ENCODE data around the gene NOB1. TPM values are rescaled to one million over a fixed set of nuclear protein-coding genes. Genes with fewer than 3 reads are reported as not detected.

NOB1 gene
- total RNA-seq, 1 experiment from 2014 or later = 31.9 TPM

GRCh38 chr16:69787883-69788282 is 33.2 kb upstream of the NOB1 start:
- Histone ChIP-seq H3K9me2 (replicated peaks; ENCODE audit: low read length) (no peaks in the 10 kb centered on the region), H3K36me3 (ENCODE audit: low read depth, low read length) (no peaks in the 10 kb centered on the region), H3K27me3 (ENCODE audit: low read length) (no peaks in the 10 kb centered on the region), H3K4me1 (ENCODE audit: insufficient read depth, low read length) (no peaks in the 10 kb centered on the region), H3K4me2 (ENCODE audit: low read length) (no peak overlapping the region), H2AFZ (ENCODE audit: low read length) (no peak overlapping the region), H3K9ac (ENCODE audit: low read length) (no peak overlapping the region), H3K4me3 (ENCODE audit: low read length) (no peak overlapping the region), H3K9me3 (ENCODE audit: low read length) (no peaks in the 10 kb centered on the region), H3K27ac (ENCODE audit: low read length) (no peak overlapping the region), H3K79me2 (ENCODE audit: low read length) (no peaks in the 10 kb centered on the region), H3F3A (ENCODE audit: low read length, unreplicated experiment) (no peaks in the 10 kb centered on the region), H4K20me1 (ENCODE audit: low read length) (no peaks in the 10 kb centered on the region)
- no peak for TF ChIP-seq EZH2 (IDR thresholded peaks at IDR 0.05; ENCODE audit: low read length, unreplicated experiment)
- TF ChIP-seq CTCF (conservative IDR thresholded peaks at IDR 0.05; ENCODE audit: low read depth, low read length) = no peak
- BruUV-seq (replicated peaks) = no TSS peak
- ATAC-seq = no peak
- intact Hi-C loops (cut with micrococcal nuclease) = no loop called here
- POLR2A ChIA-PET (ENCODE audit: unreplicated experiment) = no interaction called here
- CTCF ChIA-PET = no interaction called here
- DNase-seq = no peak

- no peaks in the 10 kb centered on the region for H3K27me3 ChIP-seq (ENCODE audit: low read length)
- ChIA-PET CTCF (no interaction called here), POLR2A (ENCODE audit: unreplicated experiment) (no interaction called here)
- H3K9ac ChIP-seq (ENCODE audit: low read length) = no peak overlapping the region
- no peaks in the 10 kb centered on the region for H4K20me1 ChIP-seq (ENCODE audit: low read length)
- H3K4me2 ChIP-seq (ENCODE audit: low read length) = no peak overlapping the region
- no peak overlapping the region for H2AFZ ChIP-seq (ENCODE audit: low read length)
- H3F3A ChIP-seq (ENCODE audit: low read length, unreplicated experiment) = no peaks in the 10 kb centered on the region
- intact Hi-C loops (cut with micrococcal nuclease) = no loop called here
- no peaks in the 10 kb centered on the region for H3K4me1 ChIP-seq (ENCODE audit: insufficient read depth, low read length)
- no peaks in the 10 kb centered on the region for H3K79me2 ChIP-seq (ENCODE audit: low read length)
- H3K36me3 ChIP-seq (ENCODE audit: low read depth, low read length) = no peaks in the 10 kb centered on the region
- H3K27ac ChIP-seq (ENCODE audit: low read length) = no peak overlapping the region
- no peak overlapping the region for H3K4me3 ChIP-seq (ENCODE audit: low read length)
- TF ChIP-seq EZH2 (IDR thresholded peaks at IDR 0.05; ENCODE audit: low read length, unreplicated experiment) (no peak), CTCF (conservative IDR thresholded peaks at IDR 0.05; ENCODE audit: low read depth, low read length) (no peak), EZH2phosphoT487 (IDR thresholded peaks at IDR 0.05; ENCODE audit: borderline replicate concordance, low read length) (no peak)
- no peak for DNase-seq
- ATAC-seq = no peak
- H3K9me2 ChIP-seq (replicated peaks; ENCODE audit: low read length) = no peaks in the 10 kb centered on the region
- H3K9me3 ChIP-seq (ENCODE audit: low read length) = no peaks in the 10 kb centered on the region
- no TSS peak for BruUV-seq (replicated peaks)
Measured at GRCh38 chr16:69784586-69784985, 29.9 kb upstream of the NOB1 start.

- no peak for ATAC-seq
Measured at GRCh38 chr16:69781118-69781517, 26.4 kb upstream of the NOB1 start.

More at GRCh38 chr16:69781118-69781517, 26.4 kb upstream of the NOB1 start:
- intact Hi-C loops (cut with micrococcal nuclease) = no loop called here
- H3K4me1 ChIP-seq (ENCODE audit: insufficient read depth, low read length) = no peaks in the 10 kb centered on the region
- H3K36me3 ChIP-seq (ENCODE audit: low read depth, low read length) = no peaks in the 10 kb centered on the region
- H3F3A ChIP-seq (ENCODE audit: low read length, unreplicated experiment) = no peaks in the 10 kb centered on the region
- CTCF ChIA-PET = no interaction called here
- POLR2A ChIA-PET (ENCODE audit: unreplicated experiment) = no interaction called here
- no peaks in the 10 kb centered on the region for H3K9me3 ChIP-seq (ENCODE audit: low read length)
- TF ChIP-seq CTCF (conservative IDR thresholded peaks at IDR 0.05; ENCODE audit: low read depth, low read length) (no peak), EZH2 (IDR thresholded peaks at IDR 0.05; ENCODE audit: low read length, unreplicated experiment) (no peak), EZH2phosphoT487 (IDR thresholded peaks at IDR 0.05; ENCODE audit: borderline replicate concordance, low read length) (no peak)
- H3K9me2 ChIP-seq (replicated peaks; ENCODE audit: low read length) = no peaks in the 10 kb centered on the region
- no peak for DNase-seq
- H2AFZ ChIP-seq (ENCODE audit: low read length) = no peak overlapping the region
- no peak overlapping the region for H3K4me2 ChIP-seq (ENCODE audit: low read length)
- no peak overlapping the region for H3K9ac ChIP-seq (ENCODE audit: low read length)
- H3K27me3 ChIP-seq (ENCODE audit: low read length) = no peaks in the 10 kb centered on the region
- no peaks in the 10 kb centered on the region for H3K79me2 ChIP-seq (ENCODE audit: low read length)
- no peaks in the 10 kb centered on the region for H4K20me1 ChIP-seq (ENCODE audit: low read length)
- no peak overlapping the region for H3K27ac ChIP-seq (ENCODE audit: low read length)
- BruUV-seq (replicated peaks) = no TSS peak
- H3K4me3 ChIP-seq (ENCODE audit: low read length) = no peak overlapping the region

Measured in PC-3 (cell line).